Activated naive CD4-positive, alpha-beta T cell (primary cell): ENCODE measurements around the gene TTC31.
"Not testable (repeated sequence)": the region's sequence is repeated elsewhere in the genome, so short reads cannot be mapped to it uniquely, and the experiment has no call there.

Experiments
- DNase-seq, 4 experiments: peaks; one replicate each; lab custom pipeline; 2025; lab: John Stamatoyannopoulos, UW

TTC31 gene

GRCh38 chr2:74482801-74483674 lies at the start of gene TTC31, which contains the start of gene CCDC142:
Gene TTC31 (plus strand): TSS chr2:74483081. CDS start chr2:74483096, 15 bp downstream.
Gene CCDC142 (minus strand): TSS chr2:74482998. CDS start chr2:74482837, 161 bp downstream.
- peak; percentile 80 to 86 (median 85) for DNase-seq

GRCh38 chr2:74436111-74436805 lies 46.6 kb upstream of the TTC31 start:
- DNase-seq: no peak

DNA sequence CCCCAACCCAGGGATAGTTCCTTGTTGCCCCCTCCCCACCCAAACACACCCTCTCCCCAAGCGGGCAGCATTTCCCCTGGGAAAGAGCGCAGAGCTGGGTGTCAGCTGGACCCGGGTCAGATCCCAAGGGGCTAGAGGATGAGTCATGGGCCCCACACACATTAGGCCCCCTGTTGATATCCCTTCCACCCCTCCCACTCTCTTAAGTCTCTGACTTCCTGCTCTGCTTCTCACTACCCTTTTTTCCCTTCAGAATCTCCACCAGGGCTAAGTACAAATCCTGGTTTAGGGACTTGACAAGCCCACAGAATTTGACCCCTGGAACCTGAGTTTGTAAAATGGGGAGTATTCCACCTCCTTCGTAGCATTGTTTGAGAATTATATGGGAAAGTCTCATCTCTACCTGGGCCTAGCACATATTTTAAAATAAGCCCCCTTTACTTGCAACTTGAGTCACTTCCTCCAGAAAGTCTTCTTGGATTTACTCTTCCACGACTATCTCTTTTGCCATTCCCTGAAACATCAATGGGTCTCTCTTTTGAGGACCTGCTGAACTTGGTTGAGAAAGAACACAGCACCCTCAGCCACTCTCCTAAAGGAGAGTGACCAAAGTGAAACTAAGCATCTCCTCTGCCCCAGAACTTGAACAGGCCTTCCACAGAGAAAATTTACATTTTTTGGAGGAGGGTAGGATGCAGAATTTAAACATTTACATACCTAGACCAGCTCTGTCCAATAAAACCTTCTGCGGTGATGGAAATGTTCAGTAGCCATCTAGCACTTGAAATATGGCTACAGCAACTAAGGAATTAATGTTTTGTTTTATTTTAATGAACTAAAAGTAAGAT lies 45.8 kb upstream of the TTC31 start:
- no peak for DNase-seq

DNA sequence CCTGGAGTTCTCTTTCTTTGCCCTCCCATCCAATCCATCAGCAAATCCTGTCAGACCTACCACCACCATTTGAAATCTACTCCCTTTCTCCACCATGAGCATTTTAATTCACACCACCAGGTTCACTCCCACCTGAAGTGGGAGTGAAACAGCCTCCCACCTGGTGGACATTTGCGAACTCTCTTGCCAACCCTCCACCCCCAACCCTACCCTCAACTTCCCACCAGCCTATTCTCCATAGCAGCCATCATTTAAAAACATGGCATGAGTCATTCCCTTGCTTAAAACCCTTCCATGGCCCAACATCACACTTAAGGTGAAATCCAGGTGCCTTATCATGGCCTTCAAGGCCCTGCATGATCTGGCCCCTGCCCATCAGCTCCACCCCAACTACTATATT lies 44.6 kb upstream of the TTC31 start:
- no peak for DNase-seq

- DNase-seq: no peak
Measured at GRCh38 chr2:74439373-74439772, 43.5 kb upstream of the TTC31 start.

DNA sequence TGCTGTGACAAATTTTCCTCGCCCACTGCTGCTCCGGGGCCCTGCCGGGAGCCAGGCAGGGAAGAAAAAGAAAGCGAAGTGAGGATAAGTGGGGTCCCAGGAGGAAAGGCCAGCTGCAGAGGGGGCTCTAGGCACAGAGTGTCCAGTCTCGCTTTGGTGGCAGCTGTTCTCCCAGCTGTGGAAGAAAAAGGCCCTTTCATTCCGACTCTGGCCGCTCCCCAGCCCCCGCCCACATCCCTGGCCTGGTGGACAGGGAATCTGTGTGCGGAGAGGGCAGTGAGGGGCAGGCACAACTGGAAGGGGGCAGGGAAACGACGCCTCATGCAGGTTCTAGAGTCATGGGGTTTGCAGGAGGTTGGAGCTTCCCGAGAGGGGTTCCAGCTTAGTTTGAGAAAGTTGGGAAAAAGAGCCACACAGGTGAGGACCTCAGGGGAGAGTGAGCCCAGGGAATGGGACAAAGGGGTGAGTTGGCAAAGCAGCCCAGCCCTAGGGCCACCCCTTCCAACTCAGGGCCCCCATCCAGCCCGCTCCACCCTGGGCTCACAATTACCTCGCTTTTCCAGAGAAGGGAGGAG lies 43.0 kb upstream of the TTC31 start:
- no peak for DNase-seq

- peak in 1 of 4 experiments; percentile 18 for DNase-seq
Measured at GRCh38 chr2:74440378-74441169, 42.3 kb upstream of the TTC31 start.

DNA sequence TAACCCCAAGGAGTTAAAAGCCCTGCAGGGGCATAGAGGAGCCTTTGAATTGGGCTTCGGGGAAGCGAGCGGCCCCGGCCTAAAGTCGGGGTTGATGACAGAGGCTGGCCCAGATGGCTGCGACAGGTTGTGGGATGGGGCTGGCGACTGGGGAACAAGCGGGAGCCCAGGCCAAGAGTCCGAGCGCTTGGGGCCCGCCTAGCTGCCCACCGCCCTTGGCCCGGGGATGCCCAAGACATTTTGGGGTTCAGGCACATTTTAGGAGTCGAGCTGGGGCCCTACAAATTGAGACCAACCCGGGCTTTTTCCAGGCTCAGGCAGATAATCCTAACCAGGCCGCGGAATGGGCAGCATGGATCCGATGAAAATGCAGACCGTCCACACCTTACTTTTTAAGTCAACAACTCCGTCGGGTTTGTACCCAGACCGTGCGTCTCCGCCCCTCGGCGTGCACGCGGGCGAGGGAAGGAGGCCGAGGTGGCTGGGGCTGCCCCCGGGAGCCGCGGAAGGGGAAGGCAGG lies 41.7 kb upstream of the TTC31 start:
- no peak for DNase-seq

DNA sequence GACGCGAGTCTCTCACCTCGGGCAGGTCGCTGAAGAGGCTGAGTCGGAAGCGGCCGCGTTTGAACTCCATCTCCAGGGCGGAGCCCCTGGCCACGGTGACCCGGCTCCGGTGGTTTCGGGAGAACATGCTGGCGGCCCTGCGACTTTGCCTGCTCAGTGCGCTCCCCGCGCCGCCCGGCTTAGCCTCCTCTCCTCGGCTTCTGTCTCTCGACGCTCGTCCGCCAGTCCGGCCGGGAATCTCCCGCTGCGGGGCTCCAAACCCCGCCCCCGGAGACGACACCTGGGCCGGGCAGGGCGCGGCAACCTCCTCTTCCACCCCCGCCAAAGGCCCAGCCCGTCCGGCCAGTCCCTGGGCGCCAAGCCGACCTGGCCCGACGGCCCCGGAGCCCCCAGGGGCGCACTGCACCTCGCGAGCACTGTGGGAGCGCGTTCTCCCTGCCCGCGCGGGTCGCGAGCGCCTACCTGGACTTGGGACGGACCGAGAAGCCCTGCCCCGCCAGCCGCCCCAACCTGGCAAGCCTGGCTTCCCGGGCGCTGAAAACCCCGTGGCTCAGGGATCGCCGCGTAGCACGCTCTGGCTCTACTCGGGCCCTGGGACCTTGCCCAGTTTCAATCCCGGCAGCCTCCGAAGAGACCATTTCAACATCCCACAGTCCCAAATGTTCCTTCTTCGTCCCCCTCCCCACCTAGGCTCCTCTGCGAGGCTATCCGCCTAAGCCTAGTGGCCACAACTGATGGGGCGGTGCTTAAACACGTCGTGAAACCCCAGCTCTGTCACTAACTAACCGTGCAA lies 41.0 kb upstream of the TTC31 start, which contains the start of gene RTKN:
Gene RTKN (minus strand): TSS at position 248 of the 793 bp plus-strand sequence. CDS start 121 bp downstream, at position 127.
- no peak for DNase-seq

DNA sequence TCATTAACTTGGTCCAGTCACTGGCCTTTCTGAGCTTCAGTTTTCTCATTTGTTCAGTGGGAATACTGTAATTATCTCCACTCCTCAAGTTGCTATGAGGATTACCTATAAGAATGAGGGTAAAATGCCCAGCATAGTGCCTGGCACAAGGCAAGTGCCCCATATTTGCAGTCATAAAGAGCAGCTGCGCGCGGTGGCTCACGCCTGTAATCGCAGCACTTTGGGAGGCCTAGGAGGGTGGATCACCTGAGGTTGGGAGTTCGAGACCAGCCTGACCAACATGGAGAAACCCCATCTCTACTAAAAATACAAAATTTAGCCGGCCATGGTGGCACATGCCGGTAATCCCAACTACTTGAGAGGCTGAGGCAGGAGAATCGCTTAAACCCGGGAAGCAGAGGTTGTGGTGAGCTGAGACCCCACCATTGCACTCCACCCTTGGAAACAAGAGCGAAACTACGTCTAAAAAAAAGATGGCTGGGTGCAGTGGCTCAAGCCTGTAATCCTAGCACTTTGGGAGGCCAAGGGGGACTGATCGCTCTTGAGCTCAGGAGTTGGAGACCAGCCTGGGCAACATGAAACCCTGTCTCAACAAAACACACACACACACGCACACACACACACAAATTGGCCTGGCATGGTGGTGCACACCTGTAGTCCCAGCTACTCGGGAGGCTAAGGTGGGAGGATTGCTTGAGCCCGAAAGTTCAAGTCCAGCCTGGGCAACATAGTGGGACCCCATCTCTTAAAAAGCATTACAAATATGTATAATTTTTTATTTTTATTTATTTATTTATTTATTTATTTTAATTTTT lies 40.2 kb upstream of the TTC31 start:
- not testable (repeated sequence) for DNase-seq

- no peak for DNase-seq
Measured at GRCh38 chr2:74444498-74445318, 38.2 kb upstream of the TTC31 start.

GRCh38 chr2:74447230-74447999 lies 35.5 kb upstream of the TTC31 start:
- no peak for DNase-seq

DNA sequence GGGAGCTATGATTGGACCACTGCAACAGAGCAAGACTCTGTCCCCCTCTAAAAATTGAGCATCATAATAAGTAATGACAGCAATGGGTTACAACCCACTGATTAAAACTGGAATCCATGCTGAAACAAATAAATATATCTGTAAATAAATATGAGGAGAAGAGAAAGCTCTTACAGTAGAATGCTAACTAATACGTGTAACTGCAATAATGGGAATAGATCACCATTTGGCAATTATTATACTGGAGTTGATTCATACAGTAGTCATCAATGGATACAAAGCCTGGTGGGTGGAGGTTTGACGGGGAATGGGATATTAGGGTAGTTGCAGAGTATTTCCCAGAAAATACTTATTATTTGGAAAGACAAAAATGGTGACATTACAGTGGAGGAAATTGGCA lies 34.1 kb upstream of the TTC31 start:
- DNase-seq: no peak

GRCh38 chr2:74450570-74451190 lies 32.2 kb upstream of the TTC31 start:
- DNase-seq: no peak

GRCh38 chr2:74454654-74455511 lies 28.0 kb upstream of the TTC31 start, which contains the start of gene INO80B:
Gene INO80B (plus strand): TSS chr2:74455087. CDS start chr2:74455117, 30 bp downstream.
- DNase-seq: peak; percentile 91 to 94 (median 92)

DNA sequence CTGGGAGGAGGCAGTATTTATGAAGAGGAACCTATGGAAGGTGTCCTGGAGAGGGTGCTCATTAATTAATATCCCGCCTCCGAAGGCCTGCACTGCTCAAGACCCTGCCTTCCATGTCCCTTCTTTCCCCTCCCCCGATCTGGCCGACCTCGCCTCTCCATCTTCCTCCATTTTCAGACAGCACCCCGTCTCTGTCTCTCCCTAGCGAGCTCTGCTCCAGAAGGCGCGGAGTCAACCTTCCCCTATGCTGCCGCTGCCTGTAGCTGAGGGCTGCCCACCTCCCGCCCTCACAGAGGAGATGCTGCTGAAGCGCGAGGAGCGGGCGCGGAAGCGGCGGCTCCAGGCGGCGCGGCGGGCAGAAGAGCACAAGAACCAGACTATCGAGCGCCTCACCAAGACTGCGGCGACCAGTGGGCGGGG lies 25.7 kb upstream of the TTC31 start:
- DNase-seq: no peak
